Measurements from ENCODE around the gene CCND2. TPM values are rescaled to one million over a fixed set of nuclear protein-coding genes. Genes with fewer than 3 reads are reported as not detected.

The CCND2 gene
- total and polyA plus RNA-seq, 2 of the 4 experiments (the other 2 are of a cell fraction): 1.1 to 2.3 TPM

- BruUV-seq (replicated peaks): no TSS peak
- ChIA-PET POLR2A (ENCODE audit: unreplicated experiment) (no interaction called here), CTCF (interaction anchor here (1.0 to 1.4 kb wide), 2 partner anchors 171 to 278 kb away, joined by 4 read pairs; no protein-coding TSS in a partner anchor)
- Histone ChIP-seq H3K23ac (ENCODE audit: low read depth, low read length) (no peak overlapping the region), H3K56ac (ENCODE audit: extremely low read depth, insufficient read depth, low read length) (no peak overlapping the region), H3K4me2 (ENCODE audit: low read depth, low read length) (no peak overlapping the region), H3K18ac (ENCODE audit: low read depth, low read length) (no peak overlapping the region), H3K36me3 (ENCODE audit: control insufficient read depth, insufficient read depth, low read length) (no peaks in the 10 kb centered on the region; the same call in 1 of the 2 replicates), H4K5ac (ENCODE audit: low read depth, low read length) (no peak overlapping the region), H3K9me1 (ENCODE audit: insufficient read depth, low read length) (no peaks in the 10 kb centered on the region), H3K4me1 (ENCODE audit: control insufficient read depth, insufficient read depth, low read length) (no peaks in the 10 kb centered on the region), H4K8ac (ENCODE audit: low read depth in 2 of 2, low read length in 2 of 2) (no peak overlapping the region), H2AK9ac (replicated peaks; ENCODE audit: low read depth, low read length, poor library complexity) (no peak overlapping the region), H2BK15ac (ENCODE audit: low read depth, low read length) (no peak overlapping the region), H3K9me3 (ENCODE audit: control insufficient read depth, insufficient read depth, low read length) (no peaks in the 10 kb centered on the region), H2BK20ac (ENCODE audit: low read depth, low read length) (no peak overlapping the region), H3K4me3 (ENCODE audit: insufficient read depth, low read depth, low read length) (no peak overlapping the region), H3K4ac (ENCODE audit: low read depth, low read length) (no peak overlapping the region), H2BK5ac (ENCODE audit: low read depth, low read length, poor library complexity, severe bottlenecking) (no peak overlapping the region), H3K14ac (replicated peaks; ENCODE audit: low read depth, low read length) (no peak overlapping the region), H2BK120ac (ENCODE audit: low read depth, low read length) (no peak overlapping the region), H4K91ac (ENCODE audit: insufficient read depth, low read depth, low read length) (no peak overlapping the region), H3K9ac (ENCODE audit: low read depth, low read length) (no peak overlapping the region), H3K79me1 (ENCODE audit: low read depth in 1 of 2, low read length in 2 of 2) (no peaks in the 10 kb centered on the region), H3K27me3 (ENCODE audit: control insufficient read depth, insufficient read depth, low read length) (peaks cover 29% of the 10 kb centered on the region), H2AFZ (replicated peaks; ENCODE audit: low read length, poor library complexity) (no peak overlapping the region), H3K27ac (ENCODE audit: insufficient read depth, low read length) (no peak overlapping the region), H4K20me1 (ENCODE audit: insufficient read depth, low read length) (no peaks in the 10 kb centered on the region), H2AK5ac (ENCODE audit: low read depth, low read length) (no peak overlapping the region)
- no peak for ATAC-seq (ENCODE audit: low read depth)
- no peak for TF ChIP-seq FOS (IDR thresholded peaks at IDR 0.05; ENCODE audit: low read depth, low read length)
- TF ChIP-seq RCOR1 (IDR thresholded peaks at IDR 0.05; ENCODE audit: insufficient replicate concordance, low read length): no peak
- TF ChIP-seq CTCF (conservative IDR thresholded peaks at IDR 0.05; ENCODE audit: low read depth, low read length): no peak
- peak; percentile 61 for TF ChIP-seq CEBPB (IDR thresholded peaks at IDR 0.05; ENCODE audit: low read depth, low read length)
- intact Hi-C loops (cut with micrococcal nuclease) (loop anchor here (5.0 kb wide), 1 partner anchor 621 kb away; no protein-coding TSS in a partner anchor), in situ Hi-C loops (cut with MboI; ENCODE audit: low sequenced_read_pairs) (loop anchor here (5.0 kb wide), 2 partner anchors 171 to 391 kb away; no protein-coding TSS in a partner anchor), dilution Hi-C loops (cut with HindIII; ENCODE audit: low sequenced_read_pairs, unreplicated experiment) (no loop called here)
- DNase-seq: no peak
- WGBS, 2 experiments (ENCODE audit: extremely low coverage in 2 of 2, insufficient read length in 1 of 2): 61% methylated on average over 3 of the region's 15 CpGs; no CpG with 5 or more reads in 1 of the 2 experiments
Measured at GRCh38 chr12:4278329-4279197, 5.0 kb downstream of the CCND2 start.

All from IMR-90 (cell line).